Right lobe of liver (tissue), 4 donors: ENCODE measurements around the gene TADA2A.

Experiments
- POLR2A ChIP-seq: fragments of 450-650 bp; IDR thresholded peaks from one replicate; pipeline ENCODE4 v1.6.1; 2017; ENCODE audit warnings: antibody characterized with exemption, mild to moderate bottlenecking
- TF ChIP-seq, protein P1 (sequence below), 4 donors: fragments of 200-600 bp in 3 of 4; fragments of 450-650 bp in 1 of 4; IDR thresholded peaks; one replicate each; pipeline versions ENCODE4 v1.5.1 to v1.8.0; 2016 to 2022; ENCODE audit warnings: antibody characterized with exemption in 4 of 4, mild to moderate bottlenecking in 2 of 4
- donor health status: DM: no; HTN: no; CAD: no.
- donor health status: DM: no; HTN: no; CAD: no.
- donor health status: DM: no; HTN: yes; CAD: no.

DNA sequence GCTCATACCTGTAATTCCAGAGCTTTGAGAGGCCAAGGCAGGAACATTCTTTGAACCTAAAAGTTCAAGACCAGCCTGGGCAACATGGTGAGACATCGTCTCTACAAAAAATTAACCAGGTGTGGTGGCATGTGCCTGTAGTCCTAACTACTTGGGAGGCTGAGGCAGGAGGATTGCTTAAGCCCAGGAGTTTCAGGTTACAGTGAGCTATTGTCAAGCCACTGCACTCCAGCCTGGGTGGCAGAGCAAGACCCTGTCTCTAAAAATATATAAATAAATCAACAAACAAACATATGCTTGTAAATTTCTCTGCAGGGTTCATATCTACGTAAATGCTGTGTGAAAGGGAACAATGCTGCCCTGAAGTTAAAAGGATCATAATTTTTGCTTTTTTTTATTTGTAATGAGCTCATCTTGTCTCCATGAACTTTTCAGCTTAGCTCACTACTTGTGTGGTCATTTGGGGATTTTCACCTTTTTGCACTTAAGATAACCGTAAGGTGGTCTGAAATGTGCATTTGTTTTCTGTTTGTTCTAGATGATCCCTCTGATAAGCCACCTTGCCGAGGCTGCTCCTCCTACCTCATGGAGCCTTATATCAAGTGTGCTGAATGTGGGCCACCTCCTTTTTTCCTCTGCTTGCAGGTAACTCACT is 16.4 kb downstream of the TADA2A start:
- TF ChIP-seq, protein P1, sequence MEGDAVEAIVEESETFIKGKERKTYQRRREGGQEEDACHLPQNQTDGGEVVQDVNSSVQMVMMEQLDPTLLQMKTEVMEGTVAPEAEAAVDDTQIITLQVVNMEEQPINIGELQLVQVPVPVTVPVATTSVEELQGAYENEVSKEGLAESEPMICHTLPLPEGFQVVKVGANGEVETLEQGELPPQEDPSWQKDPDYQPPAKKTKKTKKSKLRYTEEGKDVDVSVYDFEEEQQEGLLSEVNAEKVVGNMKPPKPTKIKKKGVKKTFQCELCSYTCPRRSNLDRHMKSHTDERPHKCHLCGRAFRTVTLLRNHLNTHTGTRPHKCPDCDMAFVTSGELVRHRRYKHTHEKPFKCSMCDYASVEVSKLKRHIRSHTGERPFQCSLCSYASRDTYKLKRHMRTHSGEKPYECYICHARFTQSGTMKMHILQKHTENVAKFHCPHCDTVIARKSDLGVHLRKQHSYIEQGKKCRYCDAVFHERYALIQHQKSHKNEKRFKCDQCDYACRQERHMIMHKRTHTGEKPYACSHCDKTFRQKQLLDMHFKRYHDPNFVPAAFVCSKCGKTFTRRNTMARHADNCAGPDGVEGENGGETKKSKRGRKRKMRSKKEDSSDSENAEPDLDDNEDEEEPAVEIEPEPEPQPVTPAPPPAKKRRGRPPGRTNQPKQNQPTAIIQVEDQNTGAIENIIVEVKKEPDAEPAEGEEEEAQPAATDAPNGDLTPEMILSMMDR (IDR thresholded peaks at IDR 0.05), result no peak
- TF ChIP-seq POLR2A, result no peak
